ENCODE measurements around the gene RIGI.
"Not testable (repeated sequence)": the region's sequence is repeated elsewhere in the genome, so short reads cannot be mapped to it uniquely, and the experiment has no call there.

The RIGI gene

GRCh38 chr9:32526041-32526706 is at the start of gene RIGI:
Gene RIGI, minus strand, starts transcription at chr9:32526196. Its CDS starts 30 bp downstream, at chr9:32526166.
- peak; percentile 95 for DNase-seq

- no peak for DNase-seq
Measured at GRCh38 chr9:32574858-32575257, 48.9 kb upstream of the RIGI start.

- no peak for DNase-seq
Measured at GRCh38 chr9:32573821-32574220, 47.8 kb upstream of the RIGI start.

GRCh38 chr9:32572900-32573523 is 47.0 kb upstream of the RIGI start, which contains the start of gene NDUFB6:
Gene NDUFB6, minus strand, starts transcription at chr9:32573159. Its CDS starts 99 bp downstream, at chr9:32573060.
- DNase-seq: peak; percentile 93

GRCh38 chr9:32571969-32572899 is 46.2 kb upstream of the RIGI start:
- DNase-seq: peak; percentile 83

GRCh38 chr9:32570262-32570661 is 44.3 kb upstream of the RIGI start:
- DNase-seq: no peak

GRCh38 chr9:32566770-32567169 is 40.8 kb upstream of the RIGI start:
- no peak for DNase-seq

- no peak for DNase-seq
Measured at GRCh38 chr9:32565967-32566366, 40.0 kb upstream of the RIGI start.

- DNase-seq: no peak
Measured at GRCh38 chr9:32558408-32558934, 32.5 kb upstream of the RIGI start.

- DNase-seq: no peak
Measured at GRCh38 chr9:32554591-32554990, 28.6 kb upstream of the RIGI start.

GRCh38 chr9:32554107-32554506 is 28.1 kb upstream of the RIGI start:
- DNase-seq: peak; percentile 5

- peak; percentile 91 for DNase-seq
Measured at GRCh38 chr9:32552172-32552872, 26.3 kb upstream of the RIGI start, which contains the start of the genes SMIM27 and TOPORS. Gene SMIM27, plus strand, starts transcription at chr9:32552327. Its CDS starts 108 bp downstream, at chr9:32552435. Gene TOPORS, minus strand, starts transcription at chr9:32552586. Its CDS starts 150 bp downstream, at chr9:32552436.

- DNase-seq: peak; percentile 71
Measured at GRCh38 chr9:32551276-32552051, 25.5 kb upstream of the RIGI start.

GRCh38 chr9:32550562-32551275 is 24.7 kb upstream of the RIGI start:
- peak; percentile 91 for DNase-seq

- peak; percentile 40 for DNase-seq
Measured at GRCh38 chr9:32550150-32550561, 24.2 kb upstream of the RIGI start.

GRCh38 chr9:32548213-32548612 is 22.2 kb upstream of the RIGI start:
- not testable (repeated sequence) for DNase-seq

- no peak for DNase-seq
Measured at GRCh38 chr9:32545884-32546283, 19.9 kb upstream of the RIGI start.

- no peak for DNase-seq
Measured at GRCh38 chr9:32543047-32543446, 17.1 kb upstream of the RIGI start.

GRCh38 chr9:32533816-32534215 is 7.8 kb upstream of the RIGI start:
- DNase-seq: no peak

GRCh38 chr9:32533336-32533735 is 7.3 kb upstream of the RIGI start:
- no peak for DNase-seq

GRCh38 chr9:32526707-32527048 is 682 bp upstream of the RIGI start:
- DNase-seq: no peak
